T-cell (primary cell): Measurements from ENCODE around the gene NFIX. TPM values are rescaled to one million over a fixed set of nuclear protein-coding genes. Genes with fewer than 3 reads are reported as not detected.

Experiments used
- ATAC-seq, 4 experiments: fragments of 200-7000 bp in 3 of 4; fragments of 150-1000 bp in 1 of 4; cut with Tn5 transposase; replicated peaks in 1 of 4; 1 replicate in 3 of 4; 2 replicates in 1 of 4; pipeline ENCODE4 v1.10.0; 2021; ENCODE audit warnings: moderate library complexity in 3 of 4, mild to moderate bottlenecking in 2 of 4, moderate number of reproducible peaks in 1 of 4
- CTCF ChIA-PET, 2 donors: fragments of 300-600 bp; sonication (Branson Sonifier 250); formaldehyde crosslinking; loops; one replicate each; lab custom pipeline; 2022; ENCODE audit warnings: antibody characterized with exemption in 2 of 2; lab: Charles Lee
- POLR2A ChIA-PET, 2 donors: fragments of 300-600 bp; sonication (Branson Sonifier 250); formaldehyde crosslinking; loops; one replicate each; lab custom pipeline; 2022; ENCODE audit warnings: antibody characterized with exemption in 2 of 2; lab: Charles Lee
- DNase-seq, 35 experiments: peaks; one replicate each; pipeline versions ENCODE4 v3.0.0 to v3.0.0-alpha.2; 2013 to 2023
- H3K27ac ChIP-seq: one replicate; pipeline ENCODE4 v1.5.1; 2013; ENCODE audit warnings: low read length
- H3K27me3 ChIP-seq, 2 experiments: replicated peaks in 1 of 2; 1 replicate in 1 of 2; 2 replicates in 1 of 2; pipeline versions ENCODE4 v1.6.1 to v1.7.0; 2013; ENCODE audit warnings: low read length in 1 of 2, mixed read lengths in 1 of 2; ENCODE audit not compliant: control insufficient read depth in 2 of 2, insufficient read depth in 2 of 2; ENCODE audit errors: extremely low read depth in 1 of 2
- H3K36me3 ChIP-seq, 2 donors: 1 replicate in 1 of 2; 2 replicates in 1 of 2; pipeline versions ENCODE4 v1.6.1 to v1.7.0; 2013; ENCODE audit warnings: low read length in 1 of 2; ENCODE audit not compliant: control insufficient read depth in 2 of 2, insufficient read depth in 1 of 2; ENCODE audit errors: extremely low read depth in 1 of 2
- H3K4me1 ChIP-seq, 2 experiments: 1 replicate in 1 of 2; 2 replicates in 1 of 2; pipeline versions ENCODE4 v1.6.1 to v1.7.0; 2013; ENCODE audit warnings: low read length in 2 of 2, mixed read lengths in 1 of 2; ENCODE audit not compliant: insufficient read depth in 2 of 2, control insufficient read depth in 1 of 2; ENCODE audit errors: extremely low read depth in 1 of 2
- H3K4me3 ChIP-seq, 2 donors: 1 replicate in 1 of 2; 2 replicates in 1 of 2; pipeline versions ENCODE4 v1.5.1 to v1.7.0; 2013; ENCODE audit warnings: mild to moderate bottlenecking in 2 of 2, low read length in 1 of 2, moderate library complexity in 1 of 2; ENCODE audit not compliant: control insufficient read depth in 1 of 2; ENCODE audit errors: extremely low read depth in 1 of 2
- H3K9me3 ChIP-seq: 2 replicates; pipeline ENCODE4 v1.7.0; 2013
- H3K27ac Mint-ChIP-seq, 2 donors: one replicate each; pipeline ENCODE4 v1.8.0; 2020 to 2021; ENCODE audit warnings: mild to moderate bottlenecking in 2 of 2, mixed read lengths in 2 of 2
- H3K27me3 Mint-ChIP-seq, 2 donors: one replicate each; pipeline ENCODE4 v1.8.0; 2021 to 2022; ENCODE audit warnings: mixed read lengths in 2 of 2
- H3K36me3 Mint-ChIP-seq: one replicate; pipeline ENCODE4 v1.8.0; 2021; ENCODE audit warnings: mixed read lengths
- H3K4me1 Mint-ChIP-seq, 3 donors: one replicate each; pipeline ENCODE4 v1.8.0; 2020 to 2022; ENCODE audit warnings: mixed read lengths in 3 of 3, mild to moderate bottlenecking in 1 of 3
- H3K4me3 Mint-ChIP-seq, 3 donors: one replicate each; pipeline ENCODE4 v1.8.0; 2020 to 2022; ENCODE audit warnings: mild to moderate bottlenecking in 3 of 3, mixed read lengths in 3 of 3, moderate library complexity in 3 of 3
- H3K9me3 Mint-ChIP-seq, 3 donors: one replicate each; pipeline ENCODE4 v1.8.0; 2020 to 2022; ENCODE audit warnings: mixed read lengths in 3 of 3
- WGBS: methylation state at CpG from one replicate; pipeline ENCODE4 v1.1.5; 2013; ENCODE audit warnings: missing lambda C conversion rate; ENCODE audit not compliant: insufficient coverage; 5-methylcytosine and 5-hydroxymethylcytosine counted together
- total RNA-seq, 35 experiments: library from RNA in 6 of 35; stranded (reverse) in 6 of 35; fragments of 120-200 nt in 1 of 35; gene quantifications; one replicate each; pipeline versions ENCODE4 v1.2.1 to v1.2.4 and lab custom pipeline; 2013 to 2026

NFIX gene
- total RNA-seq, 5 donors from 2014 or later (not counting 1 experiment from before 2014, with no cell fraction given), result 3.9 to 6.6 (median 6.3) TPM

DNA sequence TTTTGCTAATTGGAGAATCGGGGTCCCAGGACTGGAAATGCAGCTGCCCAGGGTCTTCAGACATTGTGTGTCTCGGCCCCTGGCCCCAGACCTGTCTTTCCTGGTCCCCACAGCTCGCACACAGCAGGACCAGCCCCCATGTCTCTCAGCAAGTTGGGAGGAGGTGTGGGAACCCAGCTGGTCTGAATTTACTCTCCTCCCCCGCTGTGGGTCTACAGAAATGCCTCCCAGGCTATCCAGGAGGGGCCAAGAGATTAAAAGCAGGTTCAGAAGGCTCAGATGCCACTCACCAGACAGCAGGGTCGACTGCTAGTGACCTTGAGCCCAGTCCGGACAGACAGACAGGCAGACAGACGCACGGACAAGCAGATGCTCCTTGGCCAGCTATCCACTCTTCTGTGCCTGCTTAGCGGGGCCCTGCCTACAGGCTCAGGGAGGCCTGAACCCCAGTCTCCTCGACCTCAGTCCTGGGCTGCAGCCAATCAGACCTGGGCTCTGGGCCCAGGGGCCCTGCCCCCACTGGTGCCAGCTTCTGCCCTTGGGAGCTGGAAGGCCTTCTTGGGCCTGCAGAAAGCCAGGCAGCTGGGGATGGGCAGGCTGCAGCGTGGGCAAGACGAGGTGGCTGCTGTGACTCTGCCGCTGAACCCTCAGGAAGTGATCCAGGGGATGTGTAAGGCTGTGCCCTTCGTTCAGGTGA lies 25.8 kb upstream of the NFIX start, which contains the start of gene DAND5:
TSS of gene DAND5 (plus strand) at position 285 of the 697 bp plus-strand sequence. CDS start at position 370, 85 bp downstream.
- ATAC-seq (no peak), DNase-seq (no peak)
- H3K4me1 Mint-ChIP-seq, result peaks cover 5 to 12% (median 6%) of the 10 kb centered on the region in 3 donors
- no peaks in the 10 kb centered on the region for H3K9me3 Mint-ChIP-seq
- 63% methylated on average over 11 of the region's 14 CpGs for WGBS
- Histone ChIP-seq H3K9me3 (no peaks in the 10 kb centered on the region), H3K4me3 (no peak within 1 kb of the TSS), H3K27me3 (peaks cover 0 to 7% of the 10 kb centered on the region in 2 experiments), H3K4me1 (peaks cover 0 to 11% of the 10 kb centered on the region in 2 experiments), H3K27ac (no peak within 1 kb of the TSS), H3K36me3 (no peaks in the 10 kb centered on the region)
- no peaks in the 10 kb centered on the region for H3K36me3 Mint-ChIP-seq
- ChIA-PET CTCF (no interaction called here), POLR2A (no interaction called here)
- no peak within 1 kb of the TSS for H3K27ac Mint-ChIP-seq
- H3K27me3 Mint-ChIP-seq, result no peaks in the 10 kb centered on the region
- no peak within 1 kb of the TSS for H3K4me3 Mint-ChIP-seq

DNA sequence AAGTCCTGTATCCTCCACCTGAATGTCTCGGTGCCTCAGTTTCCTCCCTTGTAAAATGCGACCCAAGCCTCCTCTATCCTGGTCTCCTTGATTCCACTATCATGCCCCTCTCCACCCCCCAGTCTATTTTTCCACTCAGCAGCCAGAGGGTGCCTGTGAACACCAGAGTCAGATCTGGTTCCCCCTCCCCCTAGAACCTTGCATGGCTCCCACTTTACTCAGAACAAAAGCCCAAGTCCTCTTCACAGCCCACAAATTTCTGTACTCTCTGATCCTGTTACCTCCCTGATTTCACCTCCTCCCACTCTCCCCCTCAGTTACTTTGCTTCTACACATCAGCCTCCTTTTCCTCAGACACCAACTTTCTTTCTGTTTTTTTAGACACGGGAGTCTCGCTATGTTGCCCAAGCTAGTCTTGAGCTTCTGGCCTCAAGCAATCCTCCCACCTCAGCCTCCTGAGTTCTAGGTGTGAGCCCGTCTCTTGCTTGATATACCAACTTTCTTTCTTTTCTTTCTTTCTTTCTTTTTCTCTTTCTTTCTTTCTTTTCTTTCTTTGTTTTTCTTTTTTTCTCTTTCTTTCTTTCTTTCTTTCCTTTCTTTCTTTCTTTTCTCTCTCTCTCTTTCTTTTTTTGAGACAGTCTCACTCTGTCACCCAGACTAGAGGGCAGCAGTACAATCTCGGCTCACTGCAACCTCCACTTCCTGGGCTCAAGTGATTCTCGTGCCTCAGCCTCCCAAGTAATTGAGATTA lies 25.0 kb upstream of the NFIX start:
- Histone ChIP-seq H3K36me3 (no peaks in the 10 kb centered on the region), H3K9me3 (no peaks in the 10 kb centered on the region), H3K4me3 (no peak overlapping the region), H3K27me3 (peaks cover 0 to 15% of the 10 kb centered on the region in 2 experiments), H3K27ac (no peak overlapping the region), H3K4me1 (peaks cover 0 to 7% of the 10 kb centered on the region in 2 experiments)
- no peak overlapping the region for H3K27ac Mint-ChIP-seq
- H3K4me3 Mint-ChIP-seq, result no peak overlapping the region
- no peaks in the 10 kb centered on the region for H3K27me3 Mint-ChIP-seq
- H3K9me3 Mint-ChIP-seq, result no peaks in the 10 kb centered on the region
- H3K4me1 Mint-ChIP-seq, result peaks cover 2 to 6% (median 2%) of the 10 kb centered on the region in 3 donors
- WGBS, result 88% methylated on average over 4 of the region's 7 CpGs
- ChIA-PET POLR2A (no interaction called here), CTCF (no interaction called here)
- ATAC-seq, result no peak
- DNase-seq, result no peak
- no peaks in the 10 kb centered on the region for H3K36me3 Mint-ChIP-seq

DNA sequence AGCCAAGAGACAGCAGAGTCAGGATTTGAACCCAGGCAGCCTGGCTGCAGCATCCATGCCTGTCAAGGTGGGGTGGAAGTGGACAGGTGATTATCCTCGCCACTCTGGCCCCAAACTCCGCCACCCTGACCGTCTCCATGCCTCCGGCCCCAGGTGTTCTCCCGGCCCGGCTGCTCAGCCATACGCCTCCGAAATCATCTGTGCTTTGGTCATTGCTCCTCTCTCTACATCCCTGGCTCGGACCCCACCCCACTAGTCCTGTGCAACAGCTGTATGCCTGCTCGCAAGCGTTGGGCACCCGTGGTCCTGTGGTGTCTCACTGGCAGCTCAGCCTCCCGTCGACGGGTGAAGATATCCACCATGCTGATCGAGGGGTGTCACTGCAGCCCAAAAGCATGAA lies 22.0 kb upstream of the NFIX start:
- Mint-ChIP-seq H3K27me3 (peaks cover 8 to 14% of the 10 kb centered on the region in 2 donors), H3K27ac (no peak overlapping the region), H3K4me1 (peaks cover 0 to 7% (median 3%) of the 10 kb centered on the region in 3 donors), H3K9me3 (no peaks in the 10 kb centered on the region), H3K4me3 (no peak overlapping the region), H3K36me3 (no peaks in the 10 kb centered on the region)
- Histone ChIP-seq H3K9me3 (no peaks in the 10 kb centered on the region), H3K27ac (no peak overlapping the region), H3K4me1 (peaks cover 0 to 6% of the 10 kb centered on the region in 2 experiments), H3K4me3 (no peak overlapping the region), H3K36me3 (no peaks in the 10 kb centered on the region), H3K27me3 (peaks cover 0 to 36% of the 10 kb centered on the region in 2 experiments)
- ChIA-PET POLR2A (no interaction called here), CTCF (interaction anchor here in 1 of 2 donors (0.6 kb wide), 1 partner anchor 306 kb away, joined by 3 read pairs; no protein-coding TSS in a partner anchor)
- no peak for ATAC-seq
- DNase-seq, result no peak
- WGBS, result 85% methylated on average over 15 of the region's 16 CpGs

DNA sequence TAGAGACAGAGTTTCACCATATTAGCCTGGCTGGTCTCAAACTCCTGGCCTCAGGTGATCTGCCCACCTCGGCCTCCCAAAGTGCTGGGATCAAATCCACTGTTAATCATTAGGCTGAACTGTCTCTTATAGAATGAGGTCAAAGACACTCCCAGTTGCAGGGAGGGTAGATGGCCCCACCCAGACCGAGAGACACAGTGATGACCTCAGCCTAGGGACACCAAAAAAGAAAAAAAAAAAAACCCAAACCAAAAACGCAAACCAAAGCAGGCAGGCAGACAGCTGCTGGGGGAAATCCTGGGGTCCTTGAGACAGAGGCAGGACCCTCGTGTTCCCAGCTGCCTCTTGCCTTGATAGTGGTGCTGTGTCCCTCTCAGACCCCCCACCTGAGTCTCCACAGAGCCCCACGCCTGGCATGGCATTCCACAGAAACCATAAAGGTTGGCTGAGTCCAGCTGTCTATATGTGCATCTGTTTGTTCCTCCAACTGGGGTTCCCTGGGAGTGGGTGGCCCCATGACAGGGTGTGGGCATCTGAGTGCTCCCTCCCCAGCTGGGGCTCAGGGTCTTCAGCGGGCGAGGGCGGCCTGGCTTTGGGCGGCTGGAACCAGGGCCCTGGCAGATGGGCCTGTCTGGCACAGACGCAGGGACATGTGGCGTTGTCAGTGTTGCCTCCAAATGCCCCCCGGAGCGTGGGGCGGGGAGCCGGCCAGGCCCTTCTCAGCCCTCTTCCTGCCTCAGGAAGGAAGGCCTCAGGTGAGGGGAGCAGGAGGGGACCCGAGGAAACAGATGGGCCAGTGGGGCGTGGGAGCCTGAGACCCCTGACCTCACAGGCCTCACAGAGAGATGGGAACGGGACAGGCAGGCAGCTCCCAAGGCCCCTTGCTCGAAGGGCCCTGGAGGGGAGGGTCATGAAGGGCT lies 20.7 kb upstream of the NFIX start:
- Histone ChIP-seq H3K9me3 (no peaks in the 10 kb centered on the region), H3K4me3 (no peak overlapping the region), H3K27ac (no peak overlapping the region), H3K27me3 (peaks cover 0 to 38% of the 10 kb centered on the region in 2 experiments), H3K4me1 (peaks cover 0 to 6% of the 10 kb centered on the region in 2 experiments), H3K36me3 (no peaks in the 10 kb centered on the region)
- Mint-ChIP-seq H3K4me1 (peaks cover 0 to 7% (median 3%) of the 10 kb centered on the region in 3 donors), H3K4me3 (no peak overlapping the region), H3K9me3 (no peaks in the 10 kb centered on the region), H3K36me3 (no peaks in the 10 kb centered on the region), H3K27ac (no peak overlapping the region), H3K27me3 (peaks cover 12 to 14% of the 10 kb centered on the region in 2 donors)
- 45% methylated on average over 13 of the region's 19 CpGs for WGBS
- ChIA-PET POLR2A (no interaction called here), CTCF (interaction anchor here in 1 of 2 donors (0.7 kb wide), 1 partner anchor 8 kb away, joined by 3 read pairs; no protein-coding TSS in a partner anchor)
- no peak for ATAC-seq
- no peak for DNase-seq

DNA sequence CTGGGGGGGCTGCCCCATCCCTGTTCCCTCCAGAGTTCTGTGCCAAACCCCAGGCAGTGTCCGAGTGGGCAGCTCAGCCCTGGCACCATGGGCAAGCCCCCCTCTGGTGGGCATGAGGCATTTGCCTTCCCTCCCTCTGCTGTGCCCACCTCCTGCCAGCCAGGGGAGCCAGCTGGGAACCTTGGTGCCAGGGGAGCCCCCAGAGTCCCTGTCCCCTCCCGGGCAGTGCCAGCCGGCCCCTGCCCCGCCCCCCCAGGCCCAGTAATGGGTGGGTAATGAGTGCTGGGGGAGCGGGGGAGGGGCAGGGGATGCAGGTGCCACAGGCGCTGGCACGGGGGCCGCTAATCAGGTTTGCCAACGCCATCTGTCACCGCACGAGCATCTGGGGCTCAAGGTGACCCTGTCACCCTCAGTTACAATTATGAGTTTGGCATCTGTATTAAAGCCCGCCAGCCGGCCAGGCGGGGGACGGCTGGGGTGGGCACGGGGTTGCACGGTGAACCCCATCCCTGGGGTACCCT lies 20.0 kb upstream of the NFIX start:
- H3K27me3 Mint-ChIP-seq, result peaks cover 13 to 14% of the 10 kb centered on the region in 2 donors
- no peak overlapping the region for H3K4me3 Mint-ChIP-seq
- DNase-seq, result no peak
- no peak overlapping the region for H3K27ac Mint-ChIP-seq
- CTCF ChIA-PET, result interaction anchor here (0.6 to 2.7 kb wide), 3 partner anchors 10 to 119 kb away, joined by 3 to 16 read pairs (median 14); no protein-coding TSS in a partner anchor
- Histone ChIP-seq H3K36me3 (no peaks in the 10 kb centered on the region), H3K27me3 (peaks cover 0 to 41% of the 10 kb centered on the region in 2 experiments), H3K4me3 (no peak overlapping the region), H3K9me3 (no peaks in the 10 kb centered on the region), H3K27ac (no peak overlapping the region), H3K4me1 (peaks cover 0 to 6% of the 10 kb centered on the region in 2 experiments)
- 8% methylated on average over 10 of the region's 17 CpGs for WGBS
- ATAC-seq, result no peak
- H3K36me3 Mint-ChIP-seq, result no peaks in the 10 kb centered on the region
- no peaks in the 10 kb centered on the region for H3K9me3 Mint-ChIP-seq
- POLR2A ChIA-PET, result no interaction called here
- peaks cover 0 to 7% (median 3%) of the 10 kb centered on the region in 3 donors for H3K4me1 Mint-ChIP-seq
